GM12875 (cell line): ENCODE results near the gene KCNIP1.

Experiments used
- H3K4me3 ChIP-seq: one replicate; pipeline ENCODE4 v1.5.1; 2011; ENCODE audit warnings: low read depth, low read length, control low read depth
- CTCF ChIP-seq: IDR thresholded peaks from 2 replicates; pipeline ENCODE4 v1.5.1; 2011; ENCODE audit warnings: low read depth, mild to moderate bottlenecking, control low read depth, inconsistent platforms, low read length, moderate library complexity, borderline replicate concordance; ENCODE audit not compliant: insufficient read depth

The KCNIP1 gene

DNA sequence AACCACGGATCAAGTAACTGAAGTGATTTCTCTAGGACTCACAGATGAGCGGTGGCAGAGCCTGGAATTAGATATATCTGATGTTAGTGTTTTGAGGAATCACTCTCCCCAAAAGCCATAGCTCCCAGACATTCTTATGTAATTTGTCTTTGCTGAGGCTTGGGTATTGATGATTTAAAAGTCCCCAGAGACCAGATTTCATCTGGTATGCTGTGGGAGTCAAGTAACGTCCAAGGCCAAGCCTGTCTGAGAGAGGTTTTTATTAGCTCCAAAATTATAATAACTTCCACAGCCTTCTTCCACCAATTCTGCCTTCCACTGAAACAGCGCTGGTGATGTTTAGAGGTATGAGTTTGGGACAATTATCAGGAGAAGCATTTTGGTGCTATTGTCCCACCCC, 21.3 kb upstream of the KCNIP1 start:
- H3K4me3 ChIP-seq = no peak overlapping the region
- no peak for TF ChIP-seq CTCF

DNA sequence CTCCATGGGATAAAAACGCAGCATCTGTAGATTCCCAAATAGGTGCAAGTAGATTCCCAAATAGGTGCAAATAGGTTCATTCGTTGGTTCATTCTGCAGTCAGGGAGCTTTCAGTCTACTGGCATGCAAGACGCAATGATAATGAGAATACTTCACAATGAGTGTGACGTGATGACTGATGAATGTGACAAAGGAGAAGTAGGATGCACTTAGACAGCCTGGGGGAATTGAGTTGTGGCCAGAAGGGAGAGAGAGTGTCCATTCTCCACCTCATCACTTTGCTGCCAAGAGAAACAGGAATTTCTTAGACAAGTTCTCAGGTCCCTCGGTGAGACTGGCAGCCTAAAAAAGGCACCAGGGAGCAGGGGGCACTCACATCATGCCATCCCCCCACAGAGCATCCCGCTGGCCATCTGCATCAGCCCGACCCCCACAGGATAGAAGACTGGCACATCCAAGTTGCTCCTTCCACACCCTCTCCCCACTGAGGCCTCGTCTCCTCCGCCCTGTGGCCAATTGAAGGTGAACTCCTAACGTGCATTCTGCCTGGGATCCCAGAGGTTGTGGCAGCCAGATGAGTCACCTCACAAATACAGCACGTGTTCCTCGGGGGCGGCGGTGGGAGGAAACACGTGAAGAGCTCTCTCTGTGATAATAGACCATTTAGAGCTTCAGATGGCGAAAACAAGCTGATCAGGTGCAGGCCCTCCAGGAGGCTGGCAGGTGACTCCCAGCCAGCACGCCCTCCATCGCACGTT, 19.9 kb upstream of the KCNIP1 start:
- no peak for TF ChIP-seq CTCF
- H3K4me3 ChIP-seq = no peak overlapping the region

DNA sequence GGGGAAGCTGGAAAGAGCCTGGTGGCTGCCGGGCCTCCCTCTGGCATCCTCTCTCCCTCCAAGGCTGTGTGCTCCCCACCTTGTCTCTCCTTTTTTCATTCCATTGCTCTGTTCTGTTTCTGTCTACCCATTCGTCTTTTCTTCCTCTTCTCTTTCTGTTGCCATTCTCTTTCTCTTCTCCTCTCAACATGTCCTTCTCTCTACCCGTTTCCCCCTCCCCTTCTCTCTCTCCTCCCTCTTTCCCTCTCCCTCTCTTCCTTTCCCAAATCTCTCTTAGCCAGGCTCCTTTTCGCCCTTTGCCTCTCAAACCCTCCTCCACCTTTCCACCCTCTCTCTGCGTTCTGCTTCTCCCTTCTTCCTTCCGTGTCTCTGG, 19.4 kb upstream of the KCNIP1 start:
- no peak overlapping the region for H3K4me3 ChIP-seq
- no peak for TF ChIP-seq CTCF

DNA sequence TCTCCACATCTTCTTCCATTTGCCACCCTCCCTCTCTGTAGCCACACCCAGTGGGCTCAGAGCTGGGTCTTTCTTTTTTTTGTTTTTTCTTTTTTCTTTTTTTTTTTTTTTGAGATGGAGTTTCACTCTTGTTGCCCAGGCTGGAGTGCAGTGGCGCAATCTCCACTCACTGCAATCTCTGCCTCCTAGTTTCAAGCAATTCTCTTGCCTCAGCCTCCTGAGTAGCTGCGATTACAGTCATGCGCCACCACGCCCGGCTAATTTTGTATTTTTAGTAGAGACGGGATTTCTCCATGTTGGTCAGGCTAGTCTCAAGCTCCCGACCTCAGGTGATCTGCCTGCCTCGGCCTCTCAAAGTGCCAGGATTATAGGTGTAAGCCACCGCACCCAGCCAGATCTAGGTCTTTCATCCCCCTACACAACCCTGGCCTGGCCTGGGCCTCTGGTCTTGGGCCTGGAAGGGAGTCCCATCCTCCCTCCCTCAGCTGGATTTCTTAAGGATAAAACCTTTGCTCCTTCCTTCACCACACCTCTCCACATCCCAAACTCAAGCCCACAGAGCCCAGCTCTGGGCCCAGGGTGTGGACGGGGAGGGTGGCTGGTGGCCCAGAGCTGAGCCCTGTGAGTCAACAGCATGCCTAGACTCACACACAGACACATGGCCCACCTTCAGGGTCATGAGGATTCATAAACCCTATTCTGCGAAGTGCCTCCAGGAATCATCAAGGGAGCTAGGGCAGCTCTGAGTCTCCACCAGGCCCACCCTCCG, 18.8 kb upstream of the KCNIP1 start:
- TF ChIP-seq CTCF = no peak

DNA sequence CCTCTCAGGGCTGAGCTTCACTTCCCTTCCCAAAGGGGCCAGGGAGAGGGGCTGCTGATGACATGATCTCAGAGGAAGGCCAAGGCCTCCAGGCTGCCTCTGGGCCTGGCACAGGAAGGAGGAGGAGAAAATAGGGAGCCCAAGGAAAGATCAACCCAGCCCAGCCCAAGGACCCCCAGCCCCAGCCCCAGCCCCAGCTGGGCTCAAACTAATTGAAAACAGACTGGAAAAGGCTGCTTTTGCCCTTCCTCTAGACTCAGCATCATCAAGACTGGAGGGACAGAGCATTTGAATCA, 18.3 kb upstream of the KCNIP1 start:
- no peak for TF ChIP-seq CTCF
- no peak overlapping the region for H3K4me3 ChIP-seq

More for the DNA sequence above, 18.8 kb upstream of the KCNIP1 start:
- H3K4me3 ChIP-seq = no peak overlapping the region

GRCh38 chr5:170486371-170486770, 17.4 kb upstream of the KCNIP1 start:
- no peak for TF ChIP-seq CTCF
- H3K4me3 ChIP-seq = no peak overlapping the region

GRCh38 chr5:170488570-170488969, 15.2 kb upstream of the KCNIP1 start:
- no peak for TF ChIP-seq CTCF
- H3K4me3 ChIP-seq = no peak overlapping the region
